KBM-7 (cell line): ENCODE results near the gene FTCD.
"Not testable (repeated sequence)": the region's sequence is repeated elsewhere in the genome, so short reads cannot be mapped to it uniquely, and the experiment has no call there.

Source experiments
- DNase-seq: peaks from one replicate; pipeline ENCODE4 v3.0.0-alpha.2; 2015
- in situ Hi-C: fragments of 300-500 bp; cut with MboI; formaldehyde crosslinking; loops from 2 replicates; pipeline ENCODE4 v1.14.3; 2020; ENCODE audit warnings: low sequenced_read_pairs, low pct_unique_long_range_greater_than_20kb, mixed read lengths

The FTCD gene

DNA sequence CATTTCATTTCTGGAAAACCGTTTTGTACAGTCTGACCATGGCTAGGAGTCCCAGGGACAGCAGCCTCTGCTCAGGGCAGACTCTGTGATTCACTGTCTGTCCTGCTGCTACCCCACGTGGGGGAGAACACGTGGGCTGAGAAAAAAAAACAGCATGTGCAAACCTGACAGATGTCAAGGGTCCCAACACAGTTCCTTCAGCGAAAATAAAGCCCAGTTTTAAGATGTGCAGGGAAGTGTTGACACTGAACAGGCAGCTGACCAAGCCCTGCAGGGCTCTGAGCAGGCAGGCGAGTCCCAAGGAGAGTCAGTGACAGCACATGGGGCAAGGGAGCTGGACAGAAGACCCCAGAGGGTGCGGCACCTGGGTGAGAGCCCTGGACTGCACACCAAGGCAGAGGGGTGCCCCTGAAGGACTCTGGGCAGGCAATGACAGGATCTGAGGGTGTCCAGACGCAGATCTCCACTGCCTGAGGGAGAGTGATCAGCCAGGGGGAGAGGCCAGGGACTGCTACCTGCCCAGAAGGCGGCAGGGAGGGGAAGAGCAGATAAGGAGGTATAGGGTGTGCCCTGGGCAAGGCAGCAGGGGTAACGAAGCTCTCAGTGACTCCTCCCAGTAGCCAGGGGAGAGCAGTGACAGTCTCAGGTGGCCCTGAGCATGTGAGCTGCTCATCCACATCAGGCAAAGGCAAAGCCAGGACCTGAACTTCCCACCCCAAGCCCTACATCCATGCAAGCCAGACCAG lies 34.0 kb upstream of the FTCD start:
- in situ Hi-C loops, result no loop called here
- DNase-seq, result no peak

DNA sequence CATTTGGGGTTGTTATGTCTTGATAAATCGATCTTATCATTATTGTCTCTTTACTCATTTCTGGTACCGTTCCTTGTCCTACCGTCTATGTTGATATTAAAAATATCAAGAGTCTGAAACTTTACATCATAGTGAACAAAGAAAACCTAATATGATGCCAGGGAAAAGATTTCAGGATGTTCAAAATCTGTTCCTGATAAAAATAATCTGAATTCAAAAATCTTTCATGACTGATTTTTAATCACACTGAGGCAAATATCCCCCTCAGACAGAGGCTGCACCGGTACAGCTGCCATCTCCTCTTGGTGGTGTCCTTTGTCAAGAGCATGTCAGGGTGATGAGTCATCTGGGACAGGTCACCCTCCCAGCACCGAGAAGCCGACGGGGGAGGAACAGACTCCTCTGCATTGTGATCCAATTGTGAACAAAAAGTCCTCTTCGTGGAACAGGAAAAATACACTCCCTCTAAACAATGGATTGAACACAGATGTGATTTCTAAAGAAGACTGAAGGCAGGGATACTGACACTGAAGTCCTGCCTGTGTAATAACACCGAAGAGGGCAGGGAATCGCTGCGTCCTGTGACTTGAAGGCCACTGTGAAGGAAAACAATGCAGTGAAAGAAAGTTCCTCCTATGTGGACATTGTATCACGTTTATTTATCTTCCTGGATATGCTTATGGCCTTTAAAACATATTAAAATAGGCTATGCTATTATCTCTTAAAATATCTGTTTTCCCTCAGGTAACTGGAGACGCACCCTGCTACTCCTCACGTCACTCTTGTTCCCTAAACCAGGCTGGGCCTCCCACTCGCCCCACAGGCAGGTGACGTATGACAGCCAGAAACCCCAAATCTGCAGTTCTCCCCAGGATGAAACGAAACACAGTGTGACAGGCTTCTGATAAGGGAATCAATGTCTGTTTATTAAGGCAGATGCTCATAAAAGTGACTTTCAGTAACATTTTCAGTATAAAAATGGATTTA lies 33.1 kb upstream of the FTCD start:
- in situ Hi-C loops, result no loop called here
- DNase-seq, result peak; percentile 41

DNA sequence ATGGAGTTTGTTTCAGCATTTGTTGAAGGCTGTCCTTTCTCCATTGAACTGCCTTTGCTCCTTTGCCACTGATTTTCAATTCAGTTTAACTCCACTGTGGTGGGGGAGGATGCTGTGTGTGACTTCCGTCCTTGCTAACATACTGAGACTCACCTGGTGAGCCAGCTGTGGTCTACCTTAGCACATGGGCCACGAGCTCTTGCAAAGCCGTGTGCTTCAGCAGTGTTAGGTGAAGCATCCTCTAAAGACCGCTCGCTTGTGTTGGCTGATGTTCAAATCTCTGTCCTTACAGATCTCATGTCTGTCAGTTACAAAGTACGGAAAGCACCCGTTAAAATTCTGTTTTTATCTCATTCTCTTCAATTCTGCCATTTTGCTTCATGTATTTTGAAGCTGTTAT lies 32.4 kb upstream of the FTCD start:
- in situ Hi-C loops, result no loop called here
- no peak for DNase-seq

DNA sequence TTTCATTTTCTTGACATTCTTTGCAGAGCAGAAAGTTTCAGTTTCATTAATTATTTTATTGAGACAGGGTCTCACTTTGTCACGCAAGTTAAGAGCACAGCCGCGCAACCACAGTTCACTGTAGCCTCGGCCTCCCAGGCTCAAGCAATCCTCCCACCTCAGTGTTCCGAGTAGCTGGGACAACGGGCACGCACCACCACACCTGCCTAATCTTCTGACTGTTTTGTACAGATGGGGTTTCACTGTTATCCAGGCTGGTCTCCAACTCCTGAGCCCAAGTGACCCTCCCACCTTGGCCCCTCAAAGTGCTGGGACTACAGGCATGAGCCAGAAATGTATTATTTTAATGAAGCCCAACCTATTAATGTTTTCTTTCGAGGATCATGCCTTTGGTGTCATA lies 31.9 kb upstream of the FTCD start:
- in situ Hi-C loops, result no loop called here

DNA sequence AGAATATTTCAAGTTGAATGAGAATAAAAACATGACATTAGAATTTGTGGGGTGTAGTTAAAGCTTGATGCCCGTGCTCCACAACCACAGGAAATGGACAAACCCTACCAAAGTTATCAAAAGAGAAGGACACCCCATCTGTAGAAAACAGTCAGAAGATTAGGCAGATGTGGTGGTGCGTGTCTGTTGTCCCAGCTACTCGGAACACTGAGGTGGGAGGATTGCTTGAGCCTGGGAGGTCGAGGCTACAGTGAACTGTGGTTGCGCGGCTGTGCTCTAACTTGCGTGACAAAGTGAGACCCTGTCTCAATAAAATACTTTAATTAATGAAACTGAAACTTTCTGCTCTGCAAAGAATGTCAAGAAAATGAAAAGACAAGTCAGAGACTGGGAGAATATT lies 30.3 kb upstream of the FTCD start:
- DNase-seq, result peak; percentile 25

More for the DNA sequence above, 31.9 kb upstream of the FTCD start:
- no peak for DNase-seq

DNA sequence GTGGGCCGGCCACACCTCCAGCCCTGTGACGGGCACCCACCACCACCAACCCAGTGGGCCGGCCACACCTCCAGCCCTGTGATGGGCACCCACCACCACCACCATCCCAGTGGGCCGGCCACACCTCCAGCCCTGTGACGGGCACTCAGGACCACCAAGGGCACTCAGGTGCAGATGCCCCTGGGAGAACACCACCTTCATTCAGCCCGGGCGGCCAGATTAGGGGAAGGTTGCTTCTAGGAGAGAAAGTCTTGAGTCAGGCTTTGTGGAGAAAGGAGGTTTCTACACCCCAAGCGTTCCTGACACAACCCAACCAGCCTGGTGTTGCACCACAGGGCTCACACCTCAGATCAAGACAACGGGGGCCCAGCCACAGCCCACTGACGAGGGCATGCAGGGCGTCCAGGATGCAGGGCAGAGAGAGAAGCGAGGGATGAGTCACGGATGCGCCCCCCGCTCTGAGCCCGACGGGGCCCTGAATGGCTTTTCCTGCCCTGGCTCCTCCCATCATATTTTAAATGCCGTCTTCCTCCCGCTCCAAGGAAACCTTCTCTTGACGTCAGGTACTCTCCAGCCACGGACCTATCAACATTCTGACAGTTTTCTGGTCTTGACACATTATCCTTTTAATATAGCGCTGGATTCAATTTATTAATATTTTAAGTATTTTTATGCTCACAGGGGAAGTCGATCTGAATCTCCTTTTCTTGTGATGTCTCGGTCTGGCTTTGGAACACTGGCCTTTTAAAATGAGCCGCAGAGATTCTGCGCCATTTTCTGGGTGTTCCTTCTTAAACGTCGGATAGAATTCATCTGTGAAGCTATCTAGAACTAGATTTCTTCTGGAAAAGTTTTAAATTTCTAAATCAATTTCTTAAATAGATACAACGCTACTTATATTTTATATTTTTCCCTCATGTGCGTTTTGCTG lies 29.5 kb upstream of the FTCD start:
- DNase-seq, result peak; percentile 34
- in situ Hi-C loops, result no loop called here

More for the DNA sequence above, 30.3 kb upstream of the FTCD start:
- in situ Hi-C loops, result no loop called here

DNA sequence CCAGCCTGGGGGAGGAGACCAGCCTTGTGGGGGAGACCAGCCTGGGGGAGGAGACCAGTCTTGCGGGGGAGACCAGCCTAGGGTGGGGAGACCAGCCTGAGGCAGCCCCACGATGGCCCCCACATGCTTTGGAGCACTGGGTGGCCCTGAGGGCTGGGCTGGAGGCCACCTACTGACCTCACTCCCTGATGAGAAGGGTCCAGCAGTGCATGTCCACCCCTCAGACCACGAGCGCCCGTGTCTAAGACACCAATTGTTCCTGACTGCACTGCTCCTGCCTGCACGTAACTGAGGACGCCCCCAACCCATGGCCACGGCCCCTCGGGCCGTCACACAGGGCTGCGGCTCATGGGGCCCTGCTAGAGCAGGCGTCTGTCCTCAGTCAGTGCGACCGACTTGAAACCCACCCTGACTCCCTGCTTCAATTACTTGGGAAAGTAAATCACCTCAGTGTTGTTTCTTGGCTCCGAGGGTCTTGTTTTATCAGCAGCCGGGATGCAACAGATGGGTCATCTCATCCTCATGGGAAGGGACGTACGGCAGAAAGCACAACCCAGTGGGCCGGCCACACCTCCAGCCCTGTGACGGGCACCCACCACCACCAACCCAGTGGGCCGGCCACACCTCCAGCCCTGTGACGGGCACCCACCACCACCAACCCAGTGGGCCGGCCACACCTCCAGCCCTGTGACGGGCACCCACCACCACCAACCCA lies 28.7 kb upstream of the FTCD start, which contains the start of gene SPATC1L:
Gene SPATC1L, minus strand, starts transcription at position 550 of the 715 bp plus-strand sequence. CDS start 1,643 bp downstream, outside the sequence.
- DNase-seq, result no peak
- in situ Hi-C loops, result no loop called here

DNA sequence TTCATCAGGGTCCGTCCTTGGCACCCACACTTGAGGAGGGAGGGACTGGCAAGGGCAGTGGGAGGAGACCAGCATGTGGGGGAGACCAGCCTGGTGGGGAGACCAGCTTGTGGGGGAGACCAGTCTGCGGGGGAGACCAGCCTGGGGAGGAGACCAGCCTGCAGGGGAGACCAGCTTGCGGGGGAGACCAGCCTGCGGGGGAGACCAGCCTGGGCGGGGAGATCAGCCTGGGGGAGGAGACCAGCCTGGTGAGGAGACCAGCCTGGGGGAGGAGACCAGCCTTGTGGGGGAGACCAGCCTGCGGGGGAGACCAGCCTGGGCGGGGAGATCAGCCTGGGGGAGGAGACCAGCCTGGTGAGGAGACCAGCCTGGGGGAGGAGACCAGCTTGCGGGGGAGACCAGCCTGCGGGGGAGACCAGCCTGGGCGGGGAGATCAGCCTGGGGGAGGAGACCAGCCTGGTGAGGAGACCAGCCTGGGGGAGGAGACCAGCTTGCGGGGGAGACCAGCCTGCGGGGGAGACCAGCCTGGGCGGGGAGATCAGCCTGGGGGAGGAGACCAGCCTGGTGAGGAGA lies 28.0 kb upstream of the FTCD start:
- in situ Hi-C loops, DNase-seq: not testable (repeated sequence)

DNA sequence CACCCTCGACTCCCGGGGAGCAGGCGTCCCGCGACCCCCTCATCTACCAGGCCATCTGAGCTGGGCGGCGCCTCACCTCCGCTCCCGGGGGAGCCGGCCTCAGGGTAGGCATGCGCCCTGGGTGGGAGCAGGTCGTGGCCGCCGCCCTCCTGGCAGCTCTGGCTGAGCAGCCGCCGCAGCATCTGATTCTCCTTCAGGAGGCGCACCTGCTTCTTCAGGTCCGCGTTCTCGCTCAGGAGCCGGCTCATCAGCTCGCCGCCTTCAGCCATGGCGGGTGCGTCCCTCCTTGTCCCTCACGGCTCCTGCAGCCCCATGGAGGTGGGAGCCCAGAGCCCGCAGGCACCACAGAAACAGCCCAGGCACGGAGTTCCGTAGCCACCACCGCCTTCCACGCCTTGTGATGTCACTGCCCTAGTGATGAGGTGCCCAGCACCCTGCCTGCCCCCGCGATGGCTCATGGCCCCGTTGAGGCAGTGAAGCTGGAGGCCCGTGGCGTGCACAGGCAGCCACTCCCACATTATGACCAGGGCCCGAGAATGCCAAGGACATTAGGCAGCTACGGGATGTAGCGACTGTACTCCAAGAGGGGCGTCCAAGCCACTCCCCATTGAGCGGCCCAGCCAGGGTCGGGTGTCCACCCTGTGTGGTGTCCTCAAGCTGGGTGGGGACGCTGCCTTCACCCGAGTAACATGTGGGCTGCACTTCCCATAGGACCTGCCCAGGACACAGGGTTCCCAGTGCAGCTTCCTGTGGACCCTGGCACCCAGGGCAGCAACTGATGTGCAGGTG lies 27.4 kb upstream of the FTCD start:
- DNase-seq, result no peak
- in situ Hi-C loops, result no loop called here

DNA sequence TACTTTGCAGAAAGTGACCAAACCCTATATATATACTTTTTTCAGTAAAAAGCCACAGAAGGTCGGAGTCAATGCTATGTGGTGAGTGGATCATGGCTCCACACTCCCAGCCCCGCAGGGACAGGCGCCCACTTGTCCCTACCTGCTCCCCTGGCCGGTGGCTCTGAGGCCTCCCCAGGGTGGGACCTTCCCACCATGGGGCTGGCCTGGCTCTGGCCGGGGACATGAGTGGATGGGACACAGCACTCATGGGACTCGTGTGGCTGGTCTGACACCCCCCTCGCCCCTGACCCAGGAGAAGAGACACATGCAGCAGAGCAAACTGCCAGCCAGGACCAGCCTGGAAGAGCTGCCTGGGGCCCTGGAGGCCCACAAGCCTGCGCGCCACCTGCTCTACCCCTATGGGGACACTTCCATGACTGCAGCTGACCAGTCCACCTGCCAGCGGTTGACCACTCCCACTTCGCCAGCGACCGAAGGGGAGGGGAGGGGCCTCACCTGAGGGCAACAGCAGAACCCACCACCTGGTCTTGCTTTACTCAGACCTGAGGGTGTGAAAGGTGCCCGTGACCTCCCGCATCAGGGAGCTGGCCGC lies 26.7 kb upstream of the FTCD start:
- in situ Hi-C loops, result no loop called here
- DNase-seq, result no peak

DNA sequence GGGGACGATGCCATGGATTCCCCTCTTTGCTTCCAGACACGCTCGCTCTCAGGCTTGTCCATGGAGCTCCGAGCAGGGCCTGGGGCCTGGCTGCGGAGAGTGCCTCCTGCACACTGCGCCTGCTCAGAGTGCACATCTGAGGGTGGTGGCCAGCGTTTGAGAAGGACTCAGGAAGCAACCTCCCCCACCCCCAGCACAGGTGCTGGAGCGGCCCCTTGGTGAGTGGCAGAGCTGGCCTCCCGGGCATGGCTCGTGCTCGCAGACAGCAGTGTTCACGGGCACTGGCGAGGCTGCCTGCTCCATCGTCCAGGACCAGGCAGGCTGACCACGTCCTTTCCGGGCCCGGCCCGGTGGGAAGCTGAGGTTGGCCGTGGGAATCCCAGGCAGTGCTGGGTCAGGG lies 26.1 kb upstream of the FTCD start:
- in situ Hi-C loops, result no loop called here
- DNase-seq, result no peak

DNA sequence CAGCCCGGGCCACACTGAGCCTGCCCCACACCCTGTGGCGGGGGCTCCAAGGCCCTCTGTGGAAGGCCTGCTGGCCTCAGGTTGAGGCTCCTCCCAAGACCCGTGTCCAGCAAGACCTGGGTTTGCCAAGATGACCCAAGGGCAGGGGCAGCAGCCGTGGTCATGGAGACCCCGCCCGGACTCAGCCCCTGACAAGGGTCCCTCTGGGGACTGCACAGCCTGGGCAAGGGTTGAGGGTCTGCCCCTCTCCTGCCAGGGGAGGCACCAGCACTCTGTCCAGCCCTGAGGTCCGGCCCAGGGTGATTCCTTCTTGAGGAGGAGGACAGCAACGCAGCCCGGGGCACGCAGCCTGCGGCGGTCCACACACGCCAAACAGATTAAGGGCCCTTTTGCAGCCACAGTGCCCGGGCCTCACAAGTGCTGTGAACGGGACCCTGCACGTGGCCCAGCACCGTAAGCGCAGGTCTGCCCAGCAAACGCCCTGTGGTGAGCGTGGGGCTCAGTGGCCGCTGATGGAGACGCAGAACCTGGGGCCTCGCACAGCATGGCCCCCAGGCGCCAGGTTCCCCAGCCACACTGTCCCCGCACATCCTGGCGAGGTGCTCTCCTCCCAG lies 25.5 kb upstream of the FTCD start:
- DNase-seq, result no peak

DNA sequence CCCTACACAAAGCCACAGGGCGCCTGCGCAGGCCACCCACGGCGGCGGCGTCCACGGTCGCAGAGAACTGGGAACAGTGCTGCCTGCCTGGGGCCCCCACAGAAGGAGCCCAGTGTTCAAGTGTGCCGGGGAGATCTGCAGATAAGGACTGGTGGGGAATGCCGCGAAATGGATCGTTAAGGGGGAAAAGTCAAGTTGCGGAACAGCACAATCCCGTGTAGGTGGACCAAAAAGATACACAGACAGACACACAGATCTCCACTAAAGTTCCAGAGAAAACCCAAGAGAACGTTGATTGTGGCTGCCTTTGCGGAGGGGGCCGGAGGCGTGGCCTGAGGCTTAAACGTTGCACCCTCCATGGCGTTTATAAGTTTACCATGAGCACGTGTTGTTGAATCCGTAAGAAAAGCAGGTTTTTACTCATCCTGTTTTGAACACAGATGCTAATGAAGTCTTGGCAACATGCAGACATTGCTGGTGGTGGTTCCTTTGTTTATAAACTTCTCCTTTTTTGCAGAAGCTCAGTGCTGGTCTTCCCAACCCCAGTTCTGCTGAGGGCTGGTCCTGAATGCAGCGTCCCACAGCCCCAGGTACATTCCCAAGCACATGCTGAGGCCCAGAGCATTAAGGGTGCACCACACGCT lies 24.8 kb upstream of the FTCD start:
- peak; percentile 55 for DNase-seq
- in situ Hi-C loops, result no loop called here

More for the DNA sequence above, 25.5 kb upstream of the FTCD start:
- in situ Hi-C loops, result no loop called here

DNA sequence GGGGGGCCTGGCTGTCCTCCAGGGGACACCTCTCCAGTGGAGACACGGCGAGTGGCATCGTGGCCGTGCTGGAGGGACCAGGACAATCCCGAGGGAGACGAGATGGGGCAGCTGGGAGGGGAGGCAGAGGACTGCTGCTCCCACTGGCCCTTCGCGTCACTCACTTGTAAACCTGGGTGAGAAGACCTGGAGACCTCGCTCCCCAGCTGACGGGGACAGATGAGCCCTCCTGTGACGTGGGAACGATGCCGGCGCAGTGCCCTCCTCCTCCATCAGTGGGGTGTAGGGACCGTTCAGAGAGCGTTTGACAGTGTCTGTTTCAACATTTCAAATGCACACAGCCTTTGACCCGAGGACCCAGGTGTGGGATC lies 24.3 kb upstream of the FTCD start:
- in situ Hi-C loops, result no loop called here
- DNase-seq, result no peak

DNA sequence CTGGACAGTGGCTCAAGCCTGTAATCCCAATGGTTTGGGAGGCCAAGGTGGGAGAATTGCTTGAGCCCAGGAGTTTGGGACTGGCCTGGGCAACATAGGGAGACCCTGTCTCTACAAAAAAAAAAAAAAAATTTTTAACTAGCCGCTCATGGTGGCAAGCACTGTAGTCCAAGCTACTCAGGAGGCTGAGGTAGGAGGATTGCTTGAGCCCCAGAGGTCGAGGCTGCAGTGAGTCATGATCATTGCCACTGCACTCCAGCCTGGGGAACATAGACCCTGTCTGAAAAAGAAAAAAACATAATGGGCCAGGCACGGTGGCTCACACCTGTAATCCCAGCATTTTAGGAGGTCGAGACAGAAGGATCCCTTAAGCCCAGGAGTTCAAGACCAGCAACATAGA lies 23.6 kb upstream of the FTCD start:
- DNase-seq, result no peak
- in situ Hi-C loops, result no loop called here

DNA sequence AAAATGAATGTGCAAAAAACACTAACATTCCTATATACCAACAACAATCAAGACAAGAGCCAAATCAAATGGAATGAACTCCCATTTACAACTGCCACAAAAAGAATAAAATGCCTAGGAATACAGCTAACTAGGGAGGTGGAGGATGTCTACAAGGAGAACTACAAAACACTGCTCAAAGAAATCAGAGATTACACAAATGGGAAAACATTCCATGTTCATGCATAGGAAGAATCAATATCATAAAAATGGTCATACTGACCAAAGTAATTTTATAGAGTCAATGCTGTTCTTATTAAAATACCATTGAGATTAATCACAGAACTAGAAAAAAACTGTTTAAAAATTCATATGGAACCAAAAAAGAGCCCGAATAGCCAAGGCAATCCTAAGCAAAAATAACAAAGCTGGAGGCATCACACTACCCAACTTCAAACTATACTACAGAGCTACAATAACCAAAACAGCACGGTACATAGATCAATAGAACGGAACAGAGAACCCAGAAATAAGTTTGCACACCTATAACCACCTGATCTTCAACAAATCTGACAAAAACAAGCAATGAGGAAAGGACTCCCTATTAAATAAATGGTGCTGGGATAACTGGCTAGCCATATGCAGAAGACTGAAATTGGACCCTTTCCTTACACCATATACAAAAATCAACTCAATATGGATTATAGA lies 21.2 kb upstream of the FTCD start:
- DNase-seq, in situ Hi-C loops: not testable (repeated sequence)
